SH-SY5Y (cell line): Measurements from ENCODE around the gene BCORL1.

Experiments used
- GATA2 ChIP-seq: IDR thresholded peaks from 2 replicates; pipeline ENCODE4 v1.6.1; 2011; ENCODE audit warnings: mild to moderate bottlenecking, low read depth, low read length
- GATA3 ChIP-seq: IDR thresholded peaks from 2 replicates; pipeline ENCODE4 v1.6.1; 2011; ENCODE audit warnings: low read depth, mild to moderate bottlenecking, low read length, moderate library complexity

BCORL1 gene

DNA sequence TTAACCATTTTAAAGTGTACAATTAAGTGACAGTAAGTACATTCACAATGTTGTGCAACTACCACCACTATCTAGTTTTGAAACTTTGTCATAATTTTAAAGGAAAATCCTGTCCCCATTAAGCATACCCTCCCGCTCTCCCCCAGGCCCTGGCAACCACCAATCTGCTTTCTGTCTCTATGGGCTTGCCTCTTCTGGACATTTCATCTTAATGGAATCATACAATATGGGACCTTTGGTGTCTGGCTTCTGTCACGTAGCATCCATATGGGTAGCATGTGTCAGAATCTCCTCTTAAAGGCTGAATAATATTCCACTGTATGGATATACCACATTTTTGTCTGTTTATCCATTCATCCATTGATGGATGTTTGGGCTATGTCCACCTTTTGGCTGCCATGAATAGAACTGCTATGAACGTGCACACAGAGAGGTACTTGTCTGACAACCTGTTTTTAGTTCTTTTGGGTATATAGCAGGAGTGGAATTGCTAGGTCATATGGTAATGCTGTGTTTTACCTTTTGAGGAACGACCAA lies 66.3 kb downstream of the BCORL1 start:
- TF ChIP-seq GATA2 (no peak), GATA3 (no peak)

DNA sequence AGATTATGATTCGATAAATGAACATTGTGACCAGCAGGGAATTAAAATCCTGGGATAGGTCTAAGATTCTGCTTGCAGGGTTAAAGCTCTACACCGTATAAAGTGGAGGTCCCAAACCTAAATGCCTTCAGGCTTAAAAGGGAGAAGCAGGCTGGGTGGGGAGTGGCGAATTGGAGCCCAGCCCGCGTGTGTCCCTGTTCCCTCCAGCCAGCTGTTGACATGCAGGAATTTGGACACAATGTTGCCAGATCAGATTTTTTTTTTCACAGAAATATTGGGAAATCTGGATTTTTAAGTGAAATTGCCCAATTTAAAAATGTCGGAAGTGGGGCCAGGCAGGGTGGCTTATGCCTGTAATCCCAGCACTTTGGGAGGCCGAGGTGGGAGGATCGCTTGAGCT lies 67.4 kb downstream of the BCORL1 start:
- TF ChIP-seq GATA3 = no peak
- TF ChIP-seq GATA2 = no peak

DNA sequence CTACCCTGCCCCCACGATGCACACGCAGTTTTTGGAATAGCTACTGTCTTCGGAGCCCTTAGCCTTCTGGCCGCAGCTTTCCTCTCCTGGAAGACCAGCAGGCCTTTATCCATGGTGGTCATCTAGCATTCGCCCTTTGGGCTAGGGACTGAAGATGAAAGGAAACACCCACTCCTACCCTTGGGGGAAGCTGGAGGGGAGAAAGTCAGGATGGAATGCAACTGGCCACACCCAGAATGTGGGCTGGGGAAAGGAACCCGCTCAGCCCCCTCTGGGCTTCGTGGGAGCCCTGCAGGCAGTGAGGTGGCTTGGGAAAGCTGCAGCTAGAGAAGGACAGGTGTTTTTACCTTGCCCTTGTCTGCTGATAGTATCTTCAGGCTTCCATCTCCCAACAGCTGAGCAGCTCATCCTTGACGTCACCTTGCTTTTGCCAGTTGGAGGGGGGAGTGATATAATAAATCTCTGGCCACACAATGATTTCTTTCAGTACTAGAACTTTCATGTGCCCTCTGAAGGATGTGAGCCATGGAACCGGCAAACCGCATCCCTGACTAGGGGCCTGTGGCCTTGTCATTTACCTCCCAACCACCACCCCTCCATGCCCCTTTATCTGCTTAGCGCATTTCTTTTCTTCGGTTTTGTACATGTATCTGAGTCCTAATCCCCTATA lies 68.9 kb downstream of the BCORL1 start:
- TF ChIP-seq GATA3 (no peak), GATA2 (no peak)

DNA sequence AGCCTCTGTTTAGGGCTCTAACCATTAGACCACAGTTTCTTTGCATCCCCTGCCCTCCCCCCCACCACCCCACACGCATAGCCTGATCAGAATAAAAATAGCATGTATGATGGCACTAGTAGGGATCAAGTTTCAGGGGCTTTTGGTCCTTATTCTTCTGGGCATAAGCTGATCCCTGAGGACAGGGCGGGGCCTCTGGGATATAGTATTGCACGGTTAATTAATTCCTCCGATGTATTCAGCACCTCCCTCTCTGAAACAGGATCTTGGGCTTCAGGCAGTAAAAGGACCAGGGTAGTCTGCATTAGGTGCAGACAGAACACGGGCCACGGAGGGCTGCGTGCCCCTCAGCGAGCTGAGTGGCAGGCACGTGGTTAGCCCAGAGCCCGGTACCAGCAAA lies 70.8 kb downstream of the BCORL1 start:
- TF ChIP-seq GATA3 (no peak), GATA2 (no peak)

DNA sequence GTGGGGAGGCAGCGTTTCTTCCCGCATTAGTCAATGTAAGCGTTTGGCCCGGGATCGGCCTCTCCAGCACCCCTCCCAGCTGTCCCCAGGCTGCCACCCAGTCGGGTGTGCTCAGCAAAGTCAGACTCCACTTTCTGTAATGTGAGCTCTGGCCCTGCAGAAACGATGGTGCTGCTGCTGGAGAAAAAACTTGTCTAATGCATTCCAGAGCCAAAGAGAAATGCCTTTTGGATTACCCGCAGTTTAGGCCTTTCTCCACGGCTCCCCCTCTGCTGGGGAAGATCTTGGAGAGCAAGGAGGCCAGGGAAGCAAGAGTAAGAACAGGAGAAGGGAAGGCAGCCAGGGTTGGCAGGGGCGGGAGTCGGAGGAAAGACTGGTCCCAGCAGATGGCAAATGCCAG lies 72.7 kb downstream of the BCORL1 start:
- TF ChIP-seq GATA2 (no peak), GATA3 (no peak)

DNA sequence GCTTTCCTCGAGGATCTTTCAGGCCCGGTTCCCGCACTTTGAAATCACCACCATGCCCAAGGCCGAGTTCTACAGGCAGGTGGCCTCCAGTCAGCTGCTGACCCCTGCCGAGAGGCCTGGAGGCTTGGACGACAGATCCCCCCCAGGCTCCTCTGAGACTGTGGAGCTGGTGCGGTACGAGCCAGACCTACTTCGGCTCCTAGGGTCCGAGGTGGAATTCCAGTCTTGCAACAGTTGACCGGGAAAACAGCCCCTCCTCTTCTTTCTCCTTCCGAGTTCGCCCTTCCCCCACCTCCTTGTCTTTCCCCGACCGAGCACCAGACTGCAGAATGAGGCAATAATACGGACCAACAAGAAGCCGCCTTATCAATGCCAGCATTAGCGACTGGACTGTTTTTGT lies 73.5 kb downstream of the BCORL1 start:
- TF ChIP-seq GATA3 (no peak), GATA2 (no peak)

DNA sequence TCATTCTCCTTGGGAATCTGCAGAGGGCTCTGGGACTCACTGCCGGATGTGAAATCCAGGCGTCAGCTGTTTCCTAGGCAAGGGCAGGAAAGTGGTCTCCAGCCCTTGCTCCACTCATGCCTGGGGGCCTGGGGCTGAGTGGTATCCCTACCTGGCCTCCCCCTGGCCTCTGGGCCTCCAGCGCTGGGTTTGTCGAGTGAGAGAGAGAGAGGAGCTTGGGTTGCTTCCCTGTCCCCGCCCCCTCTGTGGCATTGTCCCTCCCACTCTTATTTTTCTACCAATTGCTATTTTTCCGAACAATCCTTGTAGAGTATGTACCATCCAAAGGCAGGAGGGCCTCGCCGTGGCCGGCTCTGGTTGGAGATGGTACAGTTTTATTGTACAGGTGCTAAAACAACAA lies 74.8 kb downstream of the BCORL1 start:
- TF ChIP-seq GATA3 = no peak
- no peak for TF ChIP-seq GATA2

DNA sequence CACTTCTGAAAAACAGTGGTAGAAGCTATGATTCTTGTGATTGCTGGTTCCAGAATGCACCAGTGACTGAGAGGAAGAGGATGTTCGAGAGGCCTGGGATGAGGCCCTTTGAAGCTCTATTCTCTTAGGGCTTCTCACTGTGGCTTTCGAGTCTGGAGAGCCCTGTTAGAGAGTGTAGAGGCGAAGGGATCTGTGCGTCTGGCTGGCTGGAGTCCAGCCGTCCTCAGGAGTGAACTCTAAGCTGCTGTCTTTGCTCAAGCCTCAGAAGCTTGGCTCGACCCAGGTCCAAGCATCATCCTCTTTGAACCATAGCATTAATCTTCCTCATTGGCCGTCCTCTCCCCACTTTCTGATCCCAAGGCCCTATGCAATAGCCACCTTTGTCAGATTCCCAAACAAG lies 76.2 kb downstream of the BCORL1 start:
- TF ChIP-seq GATA3 = no peak
- no peak for TF ChIP-seq GATA2

DNA sequence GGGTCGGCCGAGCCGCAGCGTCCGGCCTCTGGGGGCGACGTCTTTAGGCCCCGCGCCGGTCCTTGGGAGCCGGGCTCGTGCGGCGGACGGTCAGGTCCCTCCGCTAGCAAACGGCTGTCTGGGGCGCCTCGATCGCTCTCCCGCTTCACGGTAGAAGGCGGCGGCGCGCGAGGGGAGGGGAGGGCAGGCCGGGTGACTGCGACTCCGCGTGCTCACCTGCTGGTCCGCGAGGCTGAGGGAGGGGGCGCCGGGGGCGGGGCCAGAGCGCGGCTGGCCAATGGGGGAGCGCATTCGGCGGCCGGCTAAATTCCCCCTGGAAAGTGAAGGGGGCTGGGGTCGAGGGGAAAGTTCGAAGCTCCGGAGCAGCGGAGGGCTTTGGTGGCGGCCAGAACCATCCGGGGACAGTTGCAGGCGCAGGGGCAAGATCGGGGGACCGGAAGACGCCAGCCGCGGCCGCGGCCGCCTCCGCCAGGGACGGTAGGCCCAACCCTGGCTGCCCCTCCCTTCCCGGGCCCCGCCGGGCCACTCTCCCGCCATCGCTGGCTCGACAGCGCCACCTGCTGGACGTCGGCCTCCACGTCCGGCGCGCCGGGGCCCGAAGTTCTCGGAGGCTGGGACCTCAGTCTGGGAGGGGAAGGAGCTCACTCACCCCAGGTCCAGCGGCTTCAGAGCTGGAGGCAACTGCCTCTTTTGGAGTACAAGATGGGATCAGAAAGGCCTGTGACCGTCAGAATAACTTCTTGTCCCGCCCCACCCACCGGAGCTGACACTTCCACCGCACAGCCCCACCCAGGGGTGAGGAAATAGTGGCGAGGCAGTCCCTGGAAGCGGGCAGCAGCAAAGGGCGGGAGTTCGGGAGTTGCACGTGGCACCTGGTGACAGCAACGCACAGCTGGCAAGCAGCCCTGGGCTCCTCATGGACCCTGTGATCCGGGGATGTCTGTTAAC lies 78.0 kb downstream of the BCORL1 start:
- TF ChIP-seq GATA3 (no peak), GATA2 (no peak)

DNA sequence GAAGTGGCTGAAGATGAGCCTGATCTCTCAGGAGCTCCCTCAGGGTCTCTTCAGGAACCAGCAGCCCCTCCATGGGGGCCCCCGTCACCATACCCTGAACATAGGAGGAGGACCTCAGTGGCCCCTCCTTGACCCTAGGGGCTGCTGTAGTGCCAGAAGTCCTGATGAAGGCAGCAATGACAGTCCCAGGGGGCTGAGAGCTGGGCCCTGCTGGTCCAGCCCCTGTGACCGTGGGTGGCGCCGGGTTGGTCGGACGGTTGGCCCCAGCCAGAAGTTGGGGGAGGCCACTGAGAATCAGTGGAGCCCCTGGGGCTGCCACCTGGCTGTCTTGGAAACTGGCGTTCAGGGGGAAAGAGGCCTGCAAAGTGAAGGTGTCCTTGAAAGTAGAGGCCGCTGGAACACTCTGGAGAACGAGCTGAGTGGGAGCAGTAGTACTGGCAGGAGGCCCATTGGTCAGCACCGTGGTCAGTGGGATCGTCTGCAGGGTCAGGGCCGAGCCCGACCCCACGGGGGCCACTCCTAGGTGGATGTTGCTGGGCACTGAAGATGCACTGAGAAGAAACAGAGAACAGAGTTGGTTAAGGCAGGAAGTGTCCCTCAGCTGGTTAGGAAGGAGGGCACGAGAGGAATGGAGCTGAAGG lies 84.7 kb downstream of the BCORL1 start:
- no peak for TF ChIP-seq GATA2
- no peak for TF ChIP-seq GATA3

DNA sequence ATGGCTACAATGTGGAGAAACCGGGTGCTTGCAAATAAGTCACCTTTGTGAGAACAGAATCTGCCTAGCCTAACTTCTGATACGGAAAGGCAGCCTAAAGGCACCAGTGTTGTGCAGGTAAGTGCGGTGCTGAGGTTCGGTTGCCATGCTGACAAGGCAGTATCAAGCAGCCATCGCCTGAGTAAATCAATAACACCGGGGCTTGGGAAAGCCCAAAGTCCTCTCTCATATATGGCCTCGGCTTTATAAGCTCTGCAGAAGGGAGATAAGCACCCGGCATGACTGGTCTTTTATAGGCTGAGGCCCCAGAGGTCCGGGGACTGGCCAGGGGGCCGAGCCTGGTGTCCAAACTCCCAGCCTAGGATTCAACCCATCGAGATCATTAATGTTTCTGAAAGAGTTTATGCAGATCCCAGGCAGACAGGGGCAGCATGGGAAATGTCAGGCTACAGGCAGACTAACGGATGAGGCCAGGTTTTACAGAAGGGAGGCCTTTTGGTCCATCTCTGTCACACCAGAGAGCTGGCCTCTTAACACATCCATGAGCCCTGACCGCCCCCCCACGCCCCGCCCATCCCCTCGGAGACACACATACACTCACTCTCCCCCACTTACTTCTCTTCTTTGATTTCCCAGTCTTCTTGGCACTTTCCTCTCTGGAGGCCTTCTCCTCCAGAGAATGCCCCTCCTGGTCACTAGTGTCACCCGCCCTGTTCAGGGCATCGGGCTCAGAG lies 89.3 kb downstream of the BCORL1 start:
- TF ChIP-seq GATA2 (no peak), GATA3 (no peak)

DNA sequence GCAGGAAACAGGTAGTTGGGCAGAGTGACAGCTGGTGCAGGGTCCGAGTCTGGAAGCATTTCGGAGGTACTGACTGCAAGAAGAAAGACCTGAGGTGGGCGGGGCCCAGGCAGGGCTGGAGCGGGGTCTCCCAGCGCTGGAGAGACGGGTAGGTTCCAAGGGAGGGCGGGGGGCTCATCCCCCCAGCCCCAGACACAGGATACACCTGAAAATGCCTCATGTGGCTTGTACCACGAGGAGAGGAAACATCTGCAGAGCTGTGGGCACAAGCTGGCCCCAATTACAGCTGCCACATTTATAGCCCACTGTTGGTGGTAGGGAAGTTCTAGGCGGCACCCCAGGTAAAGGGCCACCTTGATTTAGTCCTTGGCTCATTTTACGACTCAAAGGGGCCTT lies 89.9 kb downstream of the BCORL1 start:
- TF ChIP-seq GATA3 (no peak), GATA2 (no peak)

DNA sequence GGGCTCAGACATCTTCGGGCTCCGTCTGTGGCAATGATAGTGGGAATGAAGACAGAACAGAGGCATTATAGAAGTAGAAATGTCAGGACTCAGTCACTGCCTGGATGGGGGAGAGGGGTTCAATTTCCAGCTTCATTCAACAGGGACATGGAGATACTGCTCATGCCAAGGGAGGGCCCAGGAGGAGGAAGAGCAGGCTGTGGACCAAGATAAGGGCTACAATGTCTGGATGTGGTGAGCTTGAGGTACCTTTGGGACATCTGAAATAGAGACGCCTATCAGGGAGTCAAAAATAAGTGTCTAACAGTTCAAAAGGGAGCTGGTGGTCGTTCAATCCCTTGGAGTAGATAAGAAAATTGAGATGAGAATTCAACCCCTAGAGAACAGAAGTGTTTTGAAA lies 93.3 kb downstream of the BCORL1 start:
- no peak for TF ChIP-seq GATA3

DNA sequence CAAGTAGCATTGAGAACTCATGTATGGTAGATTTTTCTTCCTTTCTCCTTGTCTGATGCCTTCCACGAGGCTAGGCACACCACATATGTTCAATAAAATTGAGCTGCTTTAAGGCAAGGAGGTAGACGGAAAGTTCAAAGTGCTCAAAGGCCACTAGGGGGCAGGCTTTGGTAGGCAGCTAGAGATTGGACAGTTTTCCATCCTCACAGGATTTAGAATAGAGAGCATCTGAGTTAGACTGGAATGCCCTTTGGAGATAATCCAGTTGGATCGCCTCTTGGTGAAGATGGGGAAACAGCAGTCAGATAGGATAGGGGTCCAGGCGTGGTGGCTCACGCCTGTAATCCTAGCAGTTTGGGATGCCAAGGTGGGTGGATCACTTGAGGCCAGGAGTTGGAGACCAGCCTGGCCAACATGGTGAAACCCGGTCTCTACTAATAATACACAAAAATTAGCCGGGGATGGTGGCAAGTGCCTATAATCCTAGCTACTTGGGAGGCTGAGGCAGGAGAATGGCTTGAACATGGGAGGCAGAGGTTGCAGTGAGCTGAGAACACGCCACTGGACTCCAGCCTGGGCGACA lies 97.5 kb downstream of the BCORL1 start:
- TF ChIP-seq GATA2 (no peak), GATA3 (no peak)

DNA sequence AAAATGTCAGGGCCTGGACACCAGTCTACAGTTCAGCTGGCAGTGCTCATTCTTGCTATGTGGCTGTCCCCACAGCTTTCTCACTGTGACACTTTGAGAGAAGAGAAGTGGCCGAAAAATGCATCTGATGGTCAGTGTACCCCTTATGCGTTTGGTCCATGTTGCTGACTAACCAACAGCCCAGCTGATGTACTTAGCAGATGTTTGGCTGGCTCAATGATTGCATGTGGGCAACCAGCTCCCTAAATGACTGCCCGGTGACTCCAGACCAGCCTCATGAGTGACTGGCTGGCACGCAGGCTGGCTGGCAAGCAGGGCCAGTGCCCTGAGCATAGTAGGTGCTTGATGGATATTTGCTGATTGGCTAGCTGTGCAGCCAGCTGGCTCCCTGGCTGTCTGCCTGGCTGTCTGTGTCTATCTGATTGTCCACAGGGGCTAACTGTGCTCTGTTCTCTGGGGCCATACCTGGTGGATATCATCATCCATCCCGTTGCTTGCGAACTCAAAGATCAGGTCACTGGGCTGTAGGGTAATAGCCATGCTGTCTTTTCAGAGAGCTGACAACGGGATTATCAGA lies 98.4 kb downstream of the BCORL1 start:
- TF ChIP-seq GATA2 = no peak
- no peak for TF ChIP-seq GATA3
